Upper lobe of left lung (tissue), 6 donors: Measurements from ENCODE around the gene GP1BA. TPM values are rescaled to one million over a fixed set of nuclear protein-coding genes. Genes with fewer than 3 reads are reported as not detected.

ENCODE experiments used
- ATAC-seq, 2 donors: fragments of 200-7000 bp; cut with Tn5 transposase; one replicate each; pipeline ENCODE4 v1.9.1; 2022; ENCODE audit warnings: mild to moderate bottlenecking in 2 of 2, moderate library complexity in 2 of 2; ENCODE audit not compliant: low FRiP score in 2 of 2
- DNase-seq, 2 donors: peaks; one replicate each; pipeline ENCODE4 v3.0.0-alpha.2; 2019 to 2020
- H3K27ac ChIP-seq, 4 donors: fragments of 200-600 bp; sonication (generic); one replicate each; pipeline ENCODE4 v1.5.1; 2016 to 2019
- H3K27me3 ChIP-seq, 4 donors: fragments of 200-600 bp; sonication (generic); one replicate each; pipeline ENCODE4 v1.5.1; 2017 to 2019
- H3K36me3 ChIP-seq, 4 donors: fragments of 200-600 bp; sonication (generic); one replicate each; pipeline ENCODE4 v1.5.1; 2016 to 2019
- H3K4me1 ChIP-seq, 4 donors: fragments of 200-600 bp; sonication (generic); one replicate each; pipeline ENCODE4 v1.5.1; 2018 to 2019
- H3K4me3 ChIP-seq, 4 donors: fragments of 200-600 bp; sonication (generic); one replicate each; pipeline ENCODE4 v1.5.1; 2017 to 2019; ENCODE audit warnings: mild to moderate bottlenecking in 2 of 4, moderate library complexity in 1 of 4
- H3K9me3 ChIP-seq, 4 donors: fragments of 200-600 bp; sonication (generic); one replicate each; pipeline ENCODE4 v1.5.1; 2018 to 2019
- CTCF ChIP-seq, 6 experiments: fragments of 450-650 bp in 4 of 6; fragments of 200-600 bp in 2 of 6; sonication (generic) in 2 of 6; IDR thresholded peaks; one replicate each; pipeline ENCODE4 v1.5.1; 2016 to 2019; ENCODE audit warnings: antibody characterized with exemption in 6 of 6
- EP300 ChIP-seq, 4 donors: sonication (generic); formaldehyde crosslinking; IDR thresholded peaks; one replicate each; pipeline ENCODE4 v1.5.1; 2017; ENCODE audit warnings: antibody characterized with exemption in 4 of 4, control low read depth in 2 of 4
- POLR2A ChIP-seq, 4 donors: fragments of 450-650 bp; IDR thresholded peaks; one replicate each; pipeline ENCODE4 v1.5.1; 2016 to 2017; ENCODE audit warnings: antibody characterized with exemption in 4 of 4, mild to moderate bottlenecking in 2 of 4
- POLR2AphosphoS5 ChIP-seq, 2 donors: sonication (generic); formaldehyde crosslinking; IDR thresholded peaks; one replicate each; pipeline ENCODE4 v1.5.1; 2017; ENCODE audit warnings: antibody characterized with exemption in 2 of 2
- WGBS, 2 donors: methylation state at CpG; one replicate each; pipeline ENCODE4 v1.1.5; 2017 to 2018; 5-methylcytosine and 5-hydroxymethylcytosine counted together
- total RNA-seq, 6 donors: library from RNA; depleted of rRNA in 4 of 6; stranded (reverse); fragments of >200 nt in 4 of 6; gene quantifications; one replicate each; pipeline versions ENCODE4 v1.1.0 to v1.2.1, GENCODE V29; 2016 to 2021
- donor health status: DM: no; HTN: no; CAD: no; lungs with moderate emphysema.
- donor health status: DM: no; HTN: yes; CAD: no; lungs with severe emphysema.

The GP1BA gene
- total RNA-seq, 6 donors from 2014 or later = 0.23 to 1.4 (median 0.59) TPM; not detected in 1

GRCh38 chr17:4939796-4940554 lies 7.9 kb downstream of the GP1BA start, which contains the start of the genes RNF167 and SLC25A11:
Gene RNF167, plus strand, starts transcription at chr17:4940268. Its CDS starts 642 bp downstream, at chr17:4940910.
Gene SLC25A11, minus strand, starts transcription at chr17:4940046. Its CDS starts 136 bp downstream, at chr17:4939910.
- H3K4me1 ChIP-seq = peaks cover 42 to 63% (median 53%) of the 10 kb centered on the region in 4 donors
- no peak for TF ChIP-seq EP300 (IDR thresholded peaks at IDR 0.05)
- TF ChIP-seq CTCF (IDR thresholded peaks at IDR 0.05) = peak in 3 of 6 experiments; percentile 7 to 25 (median 19)
- TF ChIP-seq POLR2AphosphoS5 (IDR thresholded peaks at IDR 0.05) = peak; percentile 58 to 83
- peak in 3 of 4 donors; percentile 26 to 87 (median 54) for TF ChIP-seq POLR2A (IDR thresholded peaks at IDR 0.05)
- WGBS, 2 donors = 0% methylated on average over 71 of the region's 72 CpGs
- no peaks in the 10 kb centered on the region for H3K27me3 ChIP-seq
- ATAC-seq = peak; percentile 95 to 96
- peaks cover 18 to 58% (median 46%) of the 10 kb centered on the region in 4 donors for H3K36me3 ChIP-seq
- peak within 1 kb of the TSS; percentile 84 to 99 (median 94) for H3K27ac ChIP-seq
- peak within 1 kb of the TSS; percentile 63 to 85 (median 72) for H3K4me3 ChIP-seq
- peak; percentile 97 to 98 for DNase-seq
- no peaks in the 10 kb centered on the region for H3K9me3 ChIP-seq

DNA sequence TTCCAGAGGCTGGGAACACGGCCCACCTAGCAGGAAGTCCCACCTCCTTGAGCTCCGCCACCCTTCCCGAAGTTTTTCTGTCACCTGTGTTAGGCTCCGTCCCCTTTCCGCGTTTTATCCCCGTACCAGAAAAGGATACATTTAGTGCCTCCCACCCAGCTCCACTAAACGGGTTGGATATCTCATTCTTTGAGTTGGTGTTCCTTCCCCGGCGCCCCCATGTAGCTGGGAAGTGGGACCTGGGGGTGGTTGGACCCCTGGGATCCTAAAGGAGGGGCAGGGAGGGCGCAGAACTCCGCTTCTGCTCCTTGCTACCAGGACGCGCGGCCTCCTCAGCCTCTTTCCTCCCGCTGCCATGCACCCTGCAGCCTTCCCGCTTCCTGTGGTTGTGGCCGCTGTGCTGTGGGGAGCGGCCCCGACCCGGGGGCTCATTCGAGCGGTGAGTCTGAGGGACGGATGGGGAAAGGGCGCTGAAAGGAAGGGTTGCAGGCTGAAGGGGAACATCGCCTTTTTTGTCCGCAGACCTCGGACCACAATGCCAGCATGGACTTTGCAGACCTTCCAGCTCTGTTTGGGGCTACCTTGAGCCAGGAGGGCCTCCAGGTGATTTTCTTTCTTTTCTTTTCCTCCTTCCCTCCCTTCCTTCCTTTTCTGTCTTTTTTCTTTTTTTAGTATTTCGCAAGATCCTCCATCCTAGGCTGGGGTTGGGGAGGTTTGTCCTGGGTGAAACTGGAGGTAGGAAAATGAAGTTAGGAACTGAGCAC lies 8.7 kb downstream of the GP1BA start:
- Histone ChIP-seq H3K9me3 (no peaks in the 10 kb centered on the region), H3K4me1 (peaks cover 50 to 71% (median 61%) of the 10 kb centered on the region in 4 donors), H3K27me3 (no peaks in the 10 kb centered on the region), H3K27ac (peak overlapping the region; percentile 84 to 99 (median 94)), H3K36me3 (peaks cover 18 to 66% (median 51%) of the 10 kb centered on the region in 4 donors), H3K4me3 (peak overlapping the region; percentile 63 to 85 (median 72))
- TF ChIP-seq EP300 (IDR thresholded peaks at IDR 0.05) = no peak
- peak in 1 of 2 donors; percentile 8 for TF ChIP-seq POLR2AphosphoS5 (IDR thresholded peaks at IDR 0.05)
- peak in 1 of 6 experiments; percentile 2 for TF ChIP-seq CTCF (IDR thresholded peaks at IDR 0.05)
- TF ChIP-seq POLR2A (IDR thresholded peaks at IDR 0.05) = no peak
- 1 to 2% methylated on average over 29 of the region's 29 CpGs for WGBS, 2 donors
- DNase-seq (peak; percentile 78 to 79), ATAC-seq (peak; percentile 78)

- Histone ChIP-seq H3K27ac (peak overlapping the region; percentile 84 to 99 (median 94)), H3K27me3 (no peaks in the 10 kb centered on the region), H3K4me3 (peak overlapping the region in 3 of 4 donors; percentile 63 to 72 (median 71)), H3K4me1 (peaks cover 55 to 76% (median 66%) of the 10 kb centered on the region in 4 donors), H3K9me3 (no peaks in the 10 kb centered on the region), H3K36me3 (peaks cover 18 to 69% (median 56%) of the 10 kb centered on the region in 4 donors)
- ATAC-seq (no peak), DNase-seq (no peak)
- WGBS, 2 donors = 36 to 43% methylated on average over 4 of the region's 4 CpGs
- no peak for TF ChIP-seq CTCF (IDR thresholded peaks at IDR 0.05)
- TF ChIP-seq POLR2AphosphoS5 (IDR thresholded peaks at IDR 0.05) = no peak
- TF ChIP-seq POLR2A (IDR thresholded peaks at IDR 0.05) = no peak
- no peak for TF ChIP-seq EP300 (IDR thresholded peaks at IDR 0.05)
Observed at GRCh38 chr17:4941319-4941610, 9.2 kb downstream of the GP1BA start.

DNA sequence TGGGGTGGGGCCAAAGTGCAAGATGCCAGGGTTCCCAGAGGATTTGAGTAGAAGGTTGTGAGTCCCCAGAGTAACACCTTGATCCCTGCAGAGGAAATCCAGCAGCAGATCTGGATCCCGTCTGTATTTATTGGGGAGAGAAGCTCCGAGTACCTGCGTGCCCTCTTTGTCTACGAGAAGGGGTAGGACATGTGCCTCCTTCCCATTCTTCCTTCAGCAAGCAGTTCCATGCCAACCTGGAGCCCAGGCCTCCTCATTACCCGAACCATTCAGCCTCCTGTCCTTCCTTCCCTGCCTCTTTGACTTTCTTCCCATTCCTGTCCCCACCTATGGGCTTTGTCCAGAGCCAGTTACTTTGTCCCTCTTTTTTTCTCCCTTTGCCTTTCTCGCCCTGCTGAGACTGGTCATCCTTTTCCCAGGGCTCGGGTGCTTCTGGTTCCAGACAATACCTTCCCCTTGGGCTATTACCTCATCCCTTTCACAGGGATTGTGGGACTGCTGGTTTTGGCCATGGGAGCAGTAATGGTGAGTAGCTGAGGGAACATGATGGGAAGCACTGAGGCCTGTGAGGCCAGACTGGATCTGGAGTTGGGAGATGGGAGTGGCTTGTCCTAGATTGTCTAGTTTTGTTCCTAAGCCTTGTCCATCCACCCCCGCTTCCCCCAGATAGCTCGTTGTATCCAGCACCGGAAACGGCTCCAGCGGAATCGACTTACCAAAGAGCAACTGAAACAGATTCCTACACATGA lies 10.9 kb downstream of the GP1BA start:
- H3K36me3 ChIP-seq = peaks cover 10 to 55% (median 43%) of the 10 kb centered on the region in 4 donors
- no peak for ATAC-seq
- H3K27me3 ChIP-seq = no peaks in the 10 kb centered on the region
- peak overlapping the region in 3 of 4 donors; percentile 97 to 100 (median 99) for H3K27ac ChIP-seq
- no peak for TF ChIP-seq CTCF (IDR thresholded peaks at IDR 0.05)
- peaks cover 64 to 83% (median 71%) of the 10 kb centered on the region in 4 donors for H3K4me1 ChIP-seq
- DNase-seq = no peak
- H3K9me3 ChIP-seq = no peaks in the 10 kb centered on the region
- 79 to 80% methylated on average over 13 of the region's 13 CpGs for WGBS, 2 donors
- H3K4me3 ChIP-seq = no peak overlapping the region
